Measurements from ENCODE around the gene ADGRG2. TPM values are rescaled to one million over a fixed set of nuclear protein-coding genes. Genes with fewer than 3 reads are reported as not detected.
A peak's percentile ranks its signal among the peaks of the same experiment; 100 is the strongest.

ADGRG2 gene
- total RNA-seq, 1 experiment from 2014 or later = 1.4 TPM

DNA sequence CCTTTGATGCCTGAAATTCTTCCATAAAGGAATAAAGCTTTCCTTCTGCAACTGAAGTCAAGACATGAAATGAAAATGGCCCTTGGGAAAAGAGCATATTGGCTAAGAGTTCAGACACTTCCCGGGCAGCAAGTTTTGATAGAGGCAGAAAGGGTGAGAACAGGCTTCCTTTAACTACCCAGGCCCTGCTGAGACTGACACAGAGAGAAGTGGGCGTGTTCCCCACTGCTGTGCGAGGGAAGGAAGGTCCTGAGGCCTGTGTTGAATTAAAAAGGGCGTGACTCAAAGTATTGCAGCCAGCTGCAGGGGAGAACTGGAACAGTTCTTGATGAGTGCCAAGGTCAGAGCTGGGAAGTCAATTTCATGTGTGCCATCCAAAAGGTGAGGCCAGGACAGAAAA is 33.9 kb upstream of the ADGRG2 start:
- no peaks in the 10 kb centered on the region for H3K79me2 ChIP-seq (ENCODE audit: low read length)
- peaks cover 8% of the 10 kb centered on the region; the same call in 1 of the 2 replicates for H3K4me1 ChIP-seq (ENCODE audit: insufficient read depth, low read length)
- no peak overlapping the region for H2AFZ ChIP-seq (ENCODE audit: low read length)
- DNase-seq = peak; percentile 26
- no TSS peak for BruUV-seq (replicated peaks)
- H3K9me2 ChIP-seq (replicated peaks; ENCODE audit: low read length) = no peaks in the 10 kb centered on the region
- intact Hi-C loops (cut with micrococcal nuclease) = no loop called here
- peak; percentile 63 for ATAC-seq
- no peak overlapping the region for H3K27ac ChIP-seq (ENCODE audit: low read length)
- H3K9ac ChIP-seq (ENCODE audit: low read length) = no peak overlapping the region
- H3K4me3 ChIP-seq (ENCODE audit: low read length) = no peak overlapping the region
- no peak overlapping the region for H3K4me2 ChIP-seq (ENCODE audit: low read length)
- H3K27me3 ChIP-seq (ENCODE audit: low read length) = no peaks in the 10 kb centered on the region
- TF ChIP-seq, protein P1, sequence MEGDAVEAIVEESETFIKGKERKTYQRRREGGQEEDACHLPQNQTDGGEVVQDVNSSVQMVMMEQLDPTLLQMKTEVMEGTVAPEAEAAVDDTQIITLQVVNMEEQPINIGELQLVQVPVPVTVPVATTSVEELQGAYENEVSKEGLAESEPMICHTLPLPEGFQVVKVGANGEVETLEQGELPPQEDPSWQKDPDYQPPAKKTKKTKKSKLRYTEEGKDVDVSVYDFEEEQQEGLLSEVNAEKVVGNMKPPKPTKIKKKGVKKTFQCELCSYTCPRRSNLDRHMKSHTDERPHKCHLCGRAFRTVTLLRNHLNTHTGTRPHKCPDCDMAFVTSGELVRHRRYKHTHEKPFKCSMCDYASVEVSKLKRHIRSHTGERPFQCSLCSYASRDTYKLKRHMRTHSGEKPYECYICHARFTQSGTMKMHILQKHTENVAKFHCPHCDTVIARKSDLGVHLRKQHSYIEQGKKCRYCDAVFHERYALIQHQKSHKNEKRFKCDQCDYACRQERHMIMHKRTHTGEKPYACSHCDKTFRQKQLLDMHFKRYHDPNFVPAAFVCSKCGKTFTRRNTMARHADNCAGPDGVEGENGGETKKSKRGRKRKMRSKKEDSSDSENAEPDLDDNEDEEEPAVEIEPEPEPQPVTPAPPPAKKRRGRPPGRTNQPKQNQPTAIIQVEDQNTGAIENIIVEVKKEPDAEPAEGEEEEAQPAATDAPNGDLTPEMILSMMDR (conservative IDR thresholded peaks at IDR 0.05; ENCODE audit: low read depth, low read length) = no peak
- TF ChIP-seq EZH2 (IDR thresholded peaks at IDR 0.05; ENCODE audit: low read length, unreplicated experiment) (no peak), EZH2phosphoT487 (IDR thresholded peaks at IDR 0.05; ENCODE audit: borderline replicate concordance, low read length) (no peak)
- no peaks in the 10 kb centered on the region for H4K20me1 ChIP-seq (ENCODE audit: low read length)
- ChIA-PET CTCF (no interaction called here), POLR2A (ENCODE audit: unreplicated experiment) (no interaction called here)
- no peaks in the 10 kb centered on the region for H3F3A ChIP-seq (ENCODE audit: low read length, unreplicated experiment)
- no peaks in the 10 kb centered on the region for H3K9me3 ChIP-seq (ENCODE audit: low read length)
- no peaks in the 10 kb centered on the region for H3K36me3 ChIP-seq (ENCODE audit: low read depth, low read length)

DNA sequence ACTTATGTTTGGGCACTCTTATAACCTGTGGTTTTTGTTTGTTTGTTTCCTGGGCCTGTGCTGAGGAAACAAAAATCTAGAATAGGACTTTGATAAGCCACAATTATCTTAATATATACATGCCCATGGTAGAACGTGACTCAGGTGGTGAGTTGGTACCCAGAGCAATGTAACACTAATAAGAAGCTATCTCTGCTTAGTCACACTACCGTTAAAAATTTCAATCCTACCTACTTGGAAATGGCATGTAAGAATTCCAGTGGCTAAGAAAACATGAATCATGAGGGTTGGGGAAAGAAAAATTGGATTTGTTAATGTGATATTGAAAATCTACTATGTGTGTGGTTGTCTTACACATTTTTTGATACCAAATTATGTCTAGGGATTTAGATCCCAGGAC is 30.5 kb upstream of the ADGRG2 start:
- no TSS peak for BruUV-seq (replicated peaks)
- DNase-seq = peak; percentile 69
- Histone ChIP-seq H3K27me3 (ENCODE audit: low read length) (no peaks in the 10 kb centered on the region), H3K4me1 (ENCODE audit: insufficient read depth, low read length) (peaks cover 8% of the 10 kb centered on the region; the same call in 1 of the 2 replicates), H3K9ac (ENCODE audit: low read length) (no peak overlapping the region), H3F3A (ENCODE audit: low read length, unreplicated experiment) (no peaks in the 10 kb centered on the region), H3K79me2 (ENCODE audit: low read length) (no peaks in the 10 kb centered on the region), H2AFZ (ENCODE audit: low read length) (no peak overlapping the region), H4K20me1 (ENCODE audit: low read length) (no peaks in the 10 kb centered on the region), H3K4me2 (ENCODE audit: low read length) (no peak overlapping the region), H3K9me2 (replicated peaks; ENCODE audit: low read length) (no peaks in the 10 kb centered on the region), H3K9me3 (ENCODE audit: low read length) (no peaks in the 10 kb centered on the region), H3K36me3 (ENCODE audit: low read depth, low read length) (no peaks in the 10 kb centered on the region), H3K4me3 (ENCODE audit: low read length) (no peak overlapping the region), H3K27ac (ENCODE audit: low read length) (no peak overlapping the region)
- CTCF ChIA-PET = no interaction called here
- intact Hi-C loops (cut with micrococcal nuclease) = no loop called here
- peak; percentile 62 for ATAC-seq
- TF ChIP-seq, protein P1 (conservative IDR thresholded peaks at IDR 0.05; ENCODE audit: low read depth, low read length) = no peak
- TF ChIP-seq EZH2phosphoT487 (IDR thresholded peaks at IDR 0.05; ENCODE audit: borderline replicate concordance, low read length) (no peak), EZH2 (IDR thresholded peaks at IDR 0.05; ENCODE audit: low read length, unreplicated experiment) (no peak)
- POLR2A ChIA-PET (ENCODE audit: unreplicated experiment) = no interaction called here

DNA sequence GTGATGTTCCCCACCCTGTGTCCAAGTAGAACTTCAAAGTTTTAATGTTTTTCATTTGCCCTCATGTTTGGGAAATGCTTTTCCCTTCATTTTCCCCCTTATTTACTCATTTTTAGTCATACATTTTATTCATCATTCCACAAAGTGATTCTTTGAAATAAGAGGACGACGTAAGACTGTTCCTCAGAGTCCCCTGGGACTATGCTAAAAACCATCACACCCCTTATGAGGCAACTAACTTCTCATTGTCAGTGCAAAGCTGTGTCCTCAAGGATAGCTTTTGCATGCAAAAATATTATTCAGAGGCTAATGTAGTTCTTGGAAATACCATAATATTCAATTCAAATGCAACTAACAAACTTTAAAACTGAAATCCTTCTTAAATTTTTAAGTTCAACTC is 14.8 kb upstream of the ADGRG2 start:
- Histone ChIP-seq H3K9me3 (ENCODE audit: low read length) (no peaks in the 10 kb centered on the region), H3K4me3 (ENCODE audit: low read length) (no peak overlapping the region), H3K4me2 (ENCODE audit: low read length) (no peak overlapping the region), H2AFZ (ENCODE audit: low read length) (no peak overlapping the region), H3K36me3 (ENCODE audit: low read depth, low read length) (no peaks in the 10 kb centered on the region), H3K9me2 (replicated peaks; ENCODE audit: low read length) (no peaks in the 10 kb centered on the region), H4K20me1 (ENCODE audit: low read length) (no peaks in the 10 kb centered on the region), H3K27me3 (ENCODE audit: low read length) (no peaks in the 10 kb centered on the region), H3K27ac (ENCODE audit: low read length) (no peak overlapping the region), H3K4me1 (ENCODE audit: insufficient read depth, low read length) (no peaks in the 10 kb centered on the region), H3K79me2 (ENCODE audit: low read length) (no peaks in the 10 kb centered on the region), H3F3A (ENCODE audit: low read length, unreplicated experiment) (no peaks in the 10 kb centered on the region), H3K9ac (ENCODE audit: low read length) (no peak overlapping the region)
- ATAC-seq (no peak), DNase-seq (no peak)
- intact Hi-C loops (cut with micrococcal nuclease) = no loop called here
- ChIA-PET CTCF (no interaction called here), POLR2A (ENCODE audit: unreplicated experiment) (no interaction called here)
- TF ChIP-seq, protein P1 (conservative IDR thresholded peaks at IDR 0.05; ENCODE audit: low read depth, low read length) = no peak
- TF ChIP-seq EZH2 (IDR thresholded peaks at IDR 0.05; ENCODE audit: low read length, unreplicated experiment) (no peak), EZH2phosphoT487 (IDR thresholded peaks at IDR 0.05; ENCODE audit: borderline replicate concordance, low read length) (no peak)
- no TSS peak for BruUV-seq (replicated peaks)
